HFF-Myc (cell line): ENCODE results near the gene CNGB1.

ENCODE experiments used
- DNase-seq: peaks from one replicate; pipeline ENCODE4 v3.0.0-alpha.2; 2011; ENCODE audit warnings: low read depth; ENCODE audit errors: extremely low read depth
- H3K4me3 ChIP-seq: replicated peaks from 2 replicates; pipeline ENCODE4 v1.5.1; 2011; ENCODE audit warnings: low read depth, mild to moderate bottlenecking, control low read depth, low read length
- CTCF ChIP-seq: IDR thresholded peaks from 2 replicates; pipeline ENCODE4 v1.5.1; 2012; ENCODE audit warnings: mild to moderate bottlenecking, low read depth, low read length, control low read depth; ENCODE audit errors: missing control alignments

The CNGB1 gene

GRCh38 chr16:58000706-58001676 is 30.1 kb upstream of the CNGB1 start, which contains the start of gene USB1:
Gene USB1, plus strand, starts transcription at chr16:58001407. Its CDS starts 77 bp downstream, at chr16:58001484.
- peak within 1 kb of the TSS; percentile 68 for H3K4me3 ChIP-seq
- TF ChIP-seq CTCF, result peak; percentile 59
- no peak for DNase-seq

GRCh38 chr16:57999971-58000705 is 29.2 kb upstream of the CNGB1 start, which contains the start of gene ZNF319:
Gene ZNF319, minus strand, starts transcription at chr16:58000672. Its CDS starts 2,407 bp downstream, at chr16:57998265.
- TF ChIP-seq CTCF, result no peak
- no peak for DNase-seq

GRCh38 chr16:57999366-57999970 is 28.5 kb upstream of the CNGB1 start:
- TF ChIP-seq CTCF, result no peak
- peak overlapping the region; percentile 54 for H3K4me3 ChIP-seq
- no peak for DNase-seq

More at GRCh38 chr16:57999971-58000705, 29.2 kb upstream of the CNGB1 start, which contains the start of gene ZNF319:
- H3K4me3 ChIP-seq, result peak within 1 kb of the TSS; percentile 68

GRCh38 chr16:57998992-57999365 is 28.1 kb upstream of the CNGB1 start:
- DNase-seq, result no peak
- peak overlapping the region; percentile 54 for H3K4me3 ChIP-seq
- TF ChIP-seq CTCF, result no peak

- TF ChIP-seq CTCF, result no peak
- no peak overlapping the region for H3K4me3 ChIP-seq
- DNase-seq, result no peak
Observed at GRCh38 chr16:57998486-57998885, 27.6 kb upstream of the CNGB1 start.

- DNase-seq, result no peak
- no peak overlapping the region for H3K4me3 ChIP-seq
- no peak for TF ChIP-seq CTCF
Observed at GRCh38 chr16:57997528-57998265, 26.8 kb upstream of the CNGB1 start.
